ENCODE results near the gene CACNG8. TPM values are rescaled to one million over a fixed set of nuclear protein-coding genes. Genes with fewer than 3 reads are reported as not detected.
"Not testable (repeated sequence)": the region's sequence is repeated elsewhere in the genome, so short reads cannot be mapped to it uniquely, and the experiment has no call there.

The CACNG8 gene
- total RNA-seq, 6 experiments from 2014 or later: 0.09 to 0.48 (median 0.26) TPM

DNA sequence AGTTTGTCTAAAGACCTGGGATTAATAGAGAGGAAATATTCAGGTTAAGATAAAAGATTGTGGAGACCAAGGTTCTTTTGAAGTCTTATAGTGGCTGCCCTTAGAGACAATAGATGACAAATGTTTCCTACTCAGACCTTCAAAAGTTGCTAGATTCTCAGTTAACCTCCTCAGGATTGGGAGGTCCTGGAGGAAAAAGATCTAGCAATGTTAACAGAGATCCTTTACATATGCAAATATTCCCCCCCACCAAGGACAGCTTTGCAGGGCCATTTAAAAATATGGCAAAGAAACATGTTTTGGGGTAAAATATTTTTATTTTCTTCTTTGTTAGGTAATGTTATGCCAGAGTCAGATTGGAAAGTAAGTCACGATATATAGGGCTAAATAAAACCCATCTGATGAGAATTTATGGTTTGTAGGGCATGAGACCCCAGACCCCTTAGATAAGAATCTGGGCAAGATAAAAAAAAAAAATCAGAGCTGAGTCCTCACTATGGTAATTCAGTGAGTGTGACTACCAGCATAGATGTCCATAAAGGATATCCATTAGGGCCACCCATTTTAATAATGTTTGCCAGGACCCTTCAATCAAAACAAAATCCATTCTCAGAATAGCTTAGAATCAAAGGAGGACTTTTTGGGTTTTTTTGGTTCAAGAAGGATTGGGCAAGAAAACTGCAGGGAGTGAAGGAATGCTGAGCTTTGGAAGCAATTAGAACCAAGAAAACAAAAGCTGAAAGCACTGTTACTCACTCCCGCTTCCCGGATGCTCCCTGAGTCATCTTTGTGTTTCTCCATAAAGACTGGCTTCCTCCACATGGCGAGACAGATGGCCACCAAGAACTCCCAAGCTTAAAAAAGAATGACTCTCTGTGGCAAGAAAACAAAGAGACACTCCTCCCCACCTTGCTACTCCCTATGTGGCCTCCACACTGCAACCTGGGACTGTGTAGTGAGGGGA is 72.8 kb downstream of the CACNG8 start:
- Mint-ChIP-seq H3K36me3 (ENCODE audit: low read depth) (peaks cover 4% of the 10 kb centered on the region; the same call in 1 of the 2 replicates), H3K27ac (peak overlapping the region; percentile 91), H3K9me3 (no peaks in the 10 kb centered on the region), H3K27me3 (ENCODE audit: insufficient read depth) (no peaks in the 10 kb centered on the region; the same call in 1 of the 2 replicates), H3K4me1 (ENCODE audit: low read depth) (peaks cover 32% of the 10 kb centered on the region), H3K4me3 (peak overlapping the region; percentile 66)
- DNase-seq: peak; percentile 84
- TF ChIP-seq, protein P1, sequence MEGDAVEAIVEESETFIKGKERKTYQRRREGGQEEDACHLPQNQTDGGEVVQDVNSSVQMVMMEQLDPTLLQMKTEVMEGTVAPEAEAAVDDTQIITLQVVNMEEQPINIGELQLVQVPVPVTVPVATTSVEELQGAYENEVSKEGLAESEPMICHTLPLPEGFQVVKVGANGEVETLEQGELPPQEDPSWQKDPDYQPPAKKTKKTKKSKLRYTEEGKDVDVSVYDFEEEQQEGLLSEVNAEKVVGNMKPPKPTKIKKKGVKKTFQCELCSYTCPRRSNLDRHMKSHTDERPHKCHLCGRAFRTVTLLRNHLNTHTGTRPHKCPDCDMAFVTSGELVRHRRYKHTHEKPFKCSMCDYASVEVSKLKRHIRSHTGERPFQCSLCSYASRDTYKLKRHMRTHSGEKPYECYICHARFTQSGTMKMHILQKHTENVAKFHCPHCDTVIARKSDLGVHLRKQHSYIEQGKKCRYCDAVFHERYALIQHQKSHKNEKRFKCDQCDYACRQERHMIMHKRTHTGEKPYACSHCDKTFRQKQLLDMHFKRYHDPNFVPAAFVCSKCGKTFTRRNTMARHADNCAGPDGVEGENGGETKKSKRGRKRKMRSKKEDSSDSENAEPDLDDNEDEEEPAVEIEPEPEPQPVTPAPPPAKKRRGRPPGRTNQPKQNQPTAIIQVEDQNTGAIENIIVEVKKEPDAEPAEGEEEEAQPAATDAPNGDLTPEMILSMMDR (IDR thresholded peaks at IDR 0.05): no peak

DNA sequence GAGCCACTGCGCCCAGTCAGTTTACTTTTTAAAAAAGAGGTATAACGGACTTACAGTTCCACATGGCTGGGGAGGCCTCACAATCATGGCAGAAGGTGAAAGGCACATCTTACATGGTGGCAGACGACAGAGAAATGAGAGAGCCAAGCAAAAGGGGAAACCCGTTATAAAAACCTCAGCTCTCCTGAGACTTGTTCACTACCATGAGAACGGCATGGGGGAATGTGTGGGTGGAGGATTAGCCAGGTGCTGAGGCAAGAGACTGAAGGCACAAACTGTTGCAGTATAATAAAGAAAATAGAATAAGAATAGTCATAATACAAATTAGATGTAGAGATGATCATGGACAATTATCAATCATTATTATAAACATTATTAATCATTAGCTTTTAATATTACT is 73.8 kb downstream of the CACNG8 start:
- H3K9me3 Mint-ChIP-seq; DNase-seq; H3K36me3 Mint-ChIP-seq (ENCODE audit: low read depth); H3K4me3 Mint-ChIP-seq; H3K27me3 Mint-ChIP-seq (ENCODE audit: insufficient read depth): not testable (repeated sequence)
- peak overlapping the region; percentile 18 for H3K27ac Mint-ChIP-seq
- peaks cover 23% of the 10 kb centered on the region for H3K4me1 Mint-ChIP-seq (ENCODE audit: low read depth)

Other genes with a start within 250 kb of the CACNG8 start
- gene NLRP12, start 138.6 kb upstream of the CACNG8 start, total RNA-seq (2021; fragmentation: NEBNext Ultra II Directional; extraction: Animal tissue kit (Norgen Biotek cat#: 25700)): not detected
- gene MYADM, start 95.1 kb upstream of the CACNG8 start, total RNA-seq (2021; fragmentation: NEBNext Ultra II Directional; extraction: Animal tissue kit (Norgen Biotek cat#: 25700)): 100 to 1,000 TPM; 304 to 350 (median 316) TPM
- under 1 TPM in 2 of 6 experiments, not detected in 4; 0.23 to 0.28 TPM for gene PRKCG, start 80.7 kb upstream of the CACNG8 start, total RNA-seq (2021; fragmentation: NEBNext Ultra II Directional; extraction: Animal tissue kit (Norgen Biotek cat#: 25700))
- 1 to 10 TPM in 1 of 6 experiments, under 1 TPM in 5; 0.38 to 1.2 (median 0.70) TPM for gene CACNG7, start 53.7 kb upstream of the CACNG8 start, total RNA-seq (2021; fragmentation: NEBNext Ultra II Directional; extraction: Animal tissue kit (Norgen Biotek cat#: 25700))
- gene CACNG6, start 28.7 kb downstream of the CACNG8 start, total RNA-seq (2021; fragmentation: NEBNext Ultra II Directional; extraction: Animal tissue kit (Norgen Biotek cat#: 25700)): not detected
- gene VSTM1, start 101.0 kb downstream of the CACNG8 start, total RNA-seq (2021; fragmentation: NEBNext Ultra II Directional; extraction: Animal tissue kit (Norgen Biotek cat#: 25700)): 1 to 10 TPM in 4 of 6 experiments, not detected in 2; 1.5 to 2.0 (median 1.8) TPM
- gene TARM1, start 118.4 kb downstream of the CACNG8 start, total RNA-seq (2021; fragmentation: NEBNext Ultra II Directional; extraction: Animal tissue kit (Norgen Biotek cat#: 25700)): not detected
- gene OSCAR, start 137.9 kb downstream of the CACNG8 start, total RNA-seq (2021; fragmentation: NEBNext Ultra II Directional; extraction: Animal tissue kit (Norgen Biotek cat#: 25700)): 1 to 10 TPM in 4 of 6 experiments, under 1 TPM in 2; 0.45 to 3.2 (median 2.4) TPM
- gene NDUFA3, start 139.9 kb downstream of the CACNG8 start, total RNA-seq (2021; fragmentation: NEBNext Ultra II Directional; extraction: Animal tissue kit (Norgen Biotek cat#: 25700)): 100 to 1,000 TPM; 114 to 173 (median 144) TPM
- gene TFPT, start 152.7 kb downstream of the CACNG8 start, total RNA-seq (2021; fragmentation: NEBNext Ultra II Directional; extraction: Animal tissue kit (Norgen Biotek cat#: 25700)): 10 to 100 TPM in 5 of 6 experiments, 1 to 10 TPM in 1; 9.3 to 15.4 (median 14.5) TPM
- gene PRPF31, start 152.8 kb downstream of the CACNG8 start, total RNA-seq (2021; fragmentation: NEBNext Ultra II Directional; extraction: Animal tissue kit (Norgen Biotek cat#: 25700)): 10 to 100 TPM; 66.1 to 92.5 (median 83.6) TPM
- gene CNOT3, start 174.8 kb downstream of the CACNG8 start, total RNA-seq (2021; fragmentation: NEBNext Ultra II Directional; extraction: Animal tissue kit (Norgen Biotek cat#: 25700)): 10 to 100 TPM; 46.4 to 65.5 (median 59.6) TPM
- gene LENG1, start 196.8 kb downstream of the CACNG8 start, total RNA-seq (2021; fragmentation: NEBNext Ultra II Directional; extraction: Animal tissue kit (Norgen Biotek cat#: 25700)): 1 to 10 TPM; 3.7 to 7.6 (median 6.2) TPM
- under 1 TPM; 0.43 to 0.70 (median 0.55) TPM for gene TMC4, start 210.2 kb downstream of the CACNG8 start, total RNA-seq (2021; fragmentation: NEBNext Ultra II Directional; extraction: Animal tissue kit (Norgen Biotek cat#: 25700))
- 100 to 1,000 TPM; 263 to 354 (median 313) TPM for gene MBOAT7, start 226.6 kb downstream of the CACNG8 start, total RNA-seq (2021; fragmentation: NEBNext Ultra II Directional; extraction: Animal tissue kit (Norgen Biotek cat#: 25700))
- gene TSEN34, start 228.4 kb downstream of the CACNG8 start, total RNA-seq (2021; fragmentation: NEBNext Ultra II Directional; extraction: Animal tissue kit (Norgen Biotek cat#: 25700)): 10 to 100 TPM; 51.2 to 58.8 (median 54.4) TPM
- gene RPS9, start 237.9 kb downstream of the CACNG8 start, total RNA-seq (2021; fragmentation: NEBNext Ultra II Directional; extraction: Animal tissue kit (Norgen Biotek cat#: 25700)): 1,000 to 10,000 TPM; 1,015 to 1,196 (median 1,082) TPM